SKM-1 (cell line): ENCODE data around the gene RNF213.
"Not testable (repeated sequence)": the region's sequence is repeated elsewhere in the genome, so short reads cannot be mapped to it uniquely, and the experiment has no call there.

Experiments used
- DNase-seq: peaks from one replicate; lab custom pipeline; 2025; ENCODE audit not compliant: unreplicated experiment; lab: John Stamatoyannopoulos, UW

The RNF213 gene

DNA sequence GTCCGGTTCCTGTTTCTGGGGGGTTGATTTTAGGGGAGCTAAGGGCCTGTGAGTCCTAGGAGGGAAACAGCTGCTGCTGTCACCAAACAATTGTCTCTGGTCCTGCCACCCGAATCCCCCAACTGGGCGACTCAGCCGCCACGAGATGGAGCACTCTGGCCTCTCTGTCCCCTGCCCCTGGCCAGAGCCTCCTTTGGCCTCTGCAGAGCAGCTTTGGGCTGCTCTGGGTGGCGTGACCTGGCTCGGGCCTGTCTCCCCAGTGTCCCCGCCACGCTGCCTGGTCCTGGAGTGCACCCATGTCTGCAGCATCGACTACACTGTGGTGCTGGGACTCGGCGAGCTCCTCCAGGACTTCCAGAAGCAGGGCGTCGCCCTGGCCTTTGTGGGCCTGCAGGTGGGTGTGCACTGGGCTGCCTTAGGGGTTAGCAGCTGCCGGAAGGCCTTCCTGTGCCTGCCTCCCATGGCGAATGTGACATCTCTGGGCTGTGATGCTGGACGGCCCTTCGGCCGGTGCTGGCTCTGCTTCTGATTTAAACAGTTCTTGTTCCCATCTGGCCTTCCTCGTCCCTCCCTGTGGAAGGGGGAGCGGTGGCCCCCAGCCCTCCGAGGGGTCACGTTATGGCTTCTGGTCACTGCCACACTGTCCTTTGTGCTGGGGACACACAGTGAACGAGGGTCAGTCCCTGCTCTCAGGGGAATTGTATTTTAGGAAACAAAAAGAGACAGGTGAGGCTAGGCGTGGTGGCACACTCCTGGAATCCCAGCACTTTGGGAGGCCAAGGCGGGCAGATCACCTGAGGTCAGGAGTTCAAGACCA, 11.6 kb upstream of the RNF213 start:
- no peak for DNase-seq

DNA sequence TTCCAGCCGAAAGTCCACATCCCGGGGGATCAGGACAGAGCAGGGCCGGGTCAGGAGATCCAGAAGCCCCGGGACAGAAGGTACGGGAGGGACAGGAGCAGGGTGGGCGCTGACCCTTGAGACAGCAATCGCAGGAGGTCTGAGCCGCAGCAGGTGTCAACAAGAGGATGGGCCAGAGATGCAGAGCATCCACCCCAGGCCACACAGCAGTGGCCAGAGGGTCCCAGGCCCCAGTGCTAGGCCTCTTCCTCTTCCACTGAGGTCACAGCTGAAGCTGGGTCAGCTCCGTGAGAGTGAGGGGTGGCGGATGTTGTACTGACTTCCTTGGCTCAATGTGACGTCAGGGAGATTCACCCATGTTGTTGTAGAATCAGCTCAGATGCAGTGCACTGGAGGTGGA, 8.7 kb upstream of the RNF213 start:
- no peak for DNase-seq

- DNase-seq: no peak
These were observed 7.8 kb upstream of the RNF213 start for GRCh38 chr17:80252871-80253270.

- DNase-seq: no peak
These were observed 6.8 kb upstream of the RNF213 start for GRCh38 chr17:80253631-80254395.

DNA sequence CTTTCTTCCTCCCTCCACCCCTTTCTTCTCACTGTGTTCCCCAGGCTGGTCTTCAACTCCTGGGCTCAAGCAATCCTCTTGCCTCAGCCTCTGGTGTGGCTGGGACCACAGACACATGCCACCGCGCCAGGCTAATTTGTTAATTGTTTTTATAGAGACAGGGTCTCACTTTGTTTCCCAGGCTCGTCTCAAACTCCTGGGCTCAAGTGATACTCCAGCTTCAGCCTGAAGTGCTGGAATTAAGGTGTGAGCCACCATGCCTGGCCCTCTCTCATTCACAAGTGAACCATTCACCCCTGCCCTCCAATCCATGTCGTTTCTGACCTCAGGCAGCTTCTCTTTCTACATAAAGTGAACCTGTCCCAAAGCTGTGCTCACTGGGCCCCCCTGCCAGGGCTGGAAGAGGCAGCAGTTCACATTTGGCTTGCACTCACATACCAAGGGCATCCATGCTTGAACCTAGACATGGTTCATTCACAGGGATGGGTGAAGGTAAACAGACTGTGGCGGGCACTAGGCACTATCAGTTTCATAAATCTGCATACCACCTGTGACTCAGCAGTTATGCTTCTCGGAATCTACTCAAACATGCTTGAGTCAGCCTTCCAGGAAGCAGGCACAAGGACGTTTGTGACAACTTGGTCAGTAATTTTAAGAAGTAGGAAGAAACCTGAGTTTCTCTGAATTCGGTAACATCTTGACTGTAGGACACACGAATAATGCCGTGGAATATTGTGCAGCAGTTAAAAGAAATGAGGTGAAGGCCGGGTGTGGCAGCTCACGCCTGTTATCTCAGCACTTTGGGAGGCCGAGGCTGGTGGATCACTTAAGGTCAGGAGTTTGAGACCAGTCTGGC, 6.0 kb upstream of the RNF213 start:
- no peak for DNase-seq

DNA sequence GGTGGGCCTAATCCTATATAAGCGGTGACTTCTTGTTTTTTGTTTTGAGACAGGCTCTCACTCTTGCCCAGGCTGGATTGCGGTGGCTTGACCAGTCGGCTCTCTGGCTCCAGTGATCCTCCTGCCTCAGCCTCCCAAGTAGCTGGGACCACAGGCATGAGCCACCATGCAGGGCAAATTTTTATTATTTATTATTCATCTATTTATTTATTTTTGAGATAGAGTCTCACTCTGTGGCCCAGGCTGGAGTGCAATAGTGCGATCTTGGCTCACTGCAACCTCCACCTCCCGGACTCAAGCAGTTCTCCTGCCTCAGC, 4.7 kb upstream of the RNF213 start:
- DNase-seq: no peak

GRCh38 chr17:80257716-80258213, 2.9 kb upstream of the RNF213 start:
- DNase-seq: no peak

DNA sequence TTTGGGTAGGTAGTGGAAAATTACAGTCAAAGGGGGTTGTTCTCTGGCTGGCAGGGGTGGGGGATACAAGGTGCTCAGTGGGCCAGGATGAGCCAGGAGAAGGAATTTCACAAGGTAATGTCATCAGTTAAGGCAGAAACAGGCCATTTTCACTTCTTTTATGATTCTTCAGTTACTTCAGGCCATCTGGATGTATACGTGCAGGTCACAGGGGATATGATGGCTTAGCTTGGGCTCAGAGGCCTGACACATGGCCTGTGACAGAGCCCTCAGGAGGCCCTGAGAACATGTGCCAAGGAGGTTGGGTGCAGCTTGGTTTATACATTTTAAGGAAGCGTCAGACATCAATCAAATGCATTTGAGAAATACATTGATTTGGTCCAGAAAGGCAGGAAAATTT, 2.4 kb upstream of the RNF213 start:
- not testable (repeated sequence) for DNase-seq

DNA sequence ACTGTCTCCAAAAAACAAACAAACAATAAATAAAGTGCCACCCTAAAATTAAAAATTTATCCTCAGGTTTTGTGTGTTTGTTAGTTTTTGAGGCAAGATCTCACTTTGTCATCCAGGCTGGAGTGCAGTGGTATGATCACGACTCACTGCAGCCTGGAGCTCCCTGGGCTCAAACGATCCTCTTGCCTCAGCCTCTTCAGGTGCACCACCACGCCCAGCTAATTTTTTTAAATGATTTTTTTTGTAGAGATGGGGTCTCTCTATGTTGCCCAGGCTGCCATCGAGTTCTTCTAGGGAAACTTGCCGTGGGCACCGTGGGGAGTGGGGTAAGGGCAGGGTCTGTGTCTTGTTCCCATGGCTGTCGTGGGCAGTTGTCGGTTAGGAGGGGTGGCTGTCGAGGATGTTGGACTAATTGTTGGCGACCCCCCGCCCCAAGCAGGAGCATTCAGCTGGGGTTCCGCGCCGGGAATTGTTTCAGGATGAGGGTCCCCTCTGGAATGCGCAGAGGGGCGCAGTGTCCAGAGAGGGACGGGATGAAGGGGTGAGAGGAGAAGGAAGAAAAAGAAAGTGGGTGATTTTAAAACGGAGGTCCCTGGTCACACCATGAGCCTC, 1.1 kb upstream of the RNF213 start:
- no peak for DNase-seq

DNA sequence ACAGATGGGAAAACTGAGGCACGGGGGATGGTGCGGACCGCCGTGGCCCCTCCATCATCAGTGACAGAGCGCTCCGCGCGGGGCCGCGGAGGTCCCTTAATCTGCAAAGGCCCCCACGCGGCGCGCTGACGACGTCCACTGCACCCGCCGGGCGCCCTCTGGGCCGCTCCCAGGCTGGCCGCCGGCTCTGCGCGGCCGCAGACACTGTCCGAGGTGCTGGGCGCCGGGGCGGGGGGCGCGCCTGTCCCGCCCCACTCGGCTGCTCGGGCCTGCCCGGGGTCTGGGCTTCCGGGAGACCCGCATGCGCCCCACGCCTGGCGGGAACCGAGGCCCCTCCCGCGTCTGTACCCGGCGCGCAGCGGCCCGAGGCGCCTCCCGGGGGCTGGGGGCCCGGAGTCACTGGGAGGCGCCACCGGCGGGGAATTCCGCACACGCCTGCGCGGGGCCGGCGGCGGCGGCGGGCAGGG, 550 bp upstream of the RNF213 start:
- no peak for DNase-seq

DNA sequence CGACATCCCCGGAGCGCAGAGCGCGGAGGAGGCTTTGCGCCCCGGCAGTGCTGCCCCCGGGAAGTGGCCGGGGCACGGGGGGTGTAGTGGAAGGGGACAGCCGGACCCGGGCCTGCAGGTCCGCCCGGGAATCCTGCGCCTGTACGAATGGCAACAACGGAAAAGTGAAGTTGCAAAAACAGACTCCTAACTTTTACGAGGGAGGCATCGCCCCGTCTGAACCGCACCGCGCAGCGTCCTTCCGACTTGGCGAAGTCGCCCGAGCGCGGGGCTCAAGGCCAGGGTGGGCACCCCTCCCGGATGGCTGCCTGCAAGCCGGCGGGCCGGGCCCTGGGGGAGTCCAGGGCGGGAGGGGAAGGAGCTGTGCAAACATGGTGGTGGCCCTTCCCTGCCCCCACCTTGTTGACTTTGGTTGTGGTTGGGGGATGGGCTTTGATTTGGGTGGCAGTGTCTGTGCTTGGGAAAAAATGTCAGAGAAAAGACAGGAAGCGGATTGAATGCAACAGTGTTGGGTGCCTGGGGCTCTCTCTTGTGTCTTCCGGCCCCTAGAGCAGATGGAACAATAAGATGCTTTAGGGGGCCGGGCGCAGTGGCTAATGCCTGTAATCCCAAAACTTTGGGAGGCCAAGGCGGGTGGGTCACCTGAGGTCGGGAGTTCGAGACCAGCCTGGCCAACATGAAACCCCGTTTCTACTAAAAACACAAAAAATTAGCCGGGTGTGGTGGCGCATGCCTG, 675 bp downstream of the RNF213 start:
- no peak for DNase-seq

GRCh38 chr17:80261895-80262279, 1.2 kb downstream of the RNF213 start:
- DNase-seq: no peak

GRCh38 chr17:80262291-80262690, 1.6 kb downstream of the RNF213 start:
- DNase-seq: no peak

- no peak for DNase-seq
These were observed 2.2 kb downstream of the RNF213 start for GRCh38 chr17:80262775-80263244.

GRCh38 chr17:80263253-80264204, 2.9 kb downstream of the RNF213 start:
- no peak for DNase-seq

DNA sequence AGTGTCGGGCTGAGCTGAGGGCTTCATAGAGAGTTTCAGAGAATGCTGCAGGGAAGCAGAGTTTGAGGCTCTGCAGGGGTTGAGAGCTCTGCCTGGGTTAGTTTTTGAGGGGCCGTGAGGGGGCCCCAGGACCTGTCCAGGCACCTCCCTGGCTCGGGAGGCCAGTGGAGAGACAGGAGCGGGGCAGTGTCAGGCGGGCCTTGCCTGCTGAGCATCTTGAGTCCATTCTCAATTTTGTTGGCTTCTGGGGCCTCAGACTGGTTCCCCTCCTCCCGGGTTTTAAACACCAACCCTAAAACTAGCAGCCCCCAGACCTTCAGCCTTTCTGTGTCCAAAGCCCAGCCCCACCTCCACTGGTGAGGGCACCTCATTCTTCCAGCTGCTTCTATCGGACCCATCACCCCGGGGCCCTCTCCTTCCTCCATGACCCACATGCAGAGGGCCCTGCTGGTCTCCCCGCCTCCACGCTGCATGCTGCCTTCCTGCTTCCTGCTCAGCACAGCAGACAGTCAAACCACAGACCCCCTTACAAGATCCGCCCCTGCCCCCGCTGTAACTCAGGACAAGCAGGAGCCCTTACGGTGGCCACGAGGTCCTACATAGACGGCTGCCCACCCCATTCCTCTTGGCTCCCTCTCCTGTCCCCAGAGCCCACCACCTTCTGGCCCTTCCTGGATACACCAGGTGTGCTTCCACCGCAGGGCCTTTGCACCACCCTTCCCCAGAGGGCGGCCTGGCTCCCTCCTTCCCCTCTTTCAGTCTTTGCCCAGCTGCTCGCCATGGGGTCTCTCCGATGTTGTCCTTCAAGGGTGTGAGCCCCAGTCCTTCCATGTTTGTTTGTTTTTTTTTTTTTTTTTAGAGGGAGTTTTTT, 3.8 kb downstream of the RNF213 start:
- DNase-seq: no peak

DNA sequence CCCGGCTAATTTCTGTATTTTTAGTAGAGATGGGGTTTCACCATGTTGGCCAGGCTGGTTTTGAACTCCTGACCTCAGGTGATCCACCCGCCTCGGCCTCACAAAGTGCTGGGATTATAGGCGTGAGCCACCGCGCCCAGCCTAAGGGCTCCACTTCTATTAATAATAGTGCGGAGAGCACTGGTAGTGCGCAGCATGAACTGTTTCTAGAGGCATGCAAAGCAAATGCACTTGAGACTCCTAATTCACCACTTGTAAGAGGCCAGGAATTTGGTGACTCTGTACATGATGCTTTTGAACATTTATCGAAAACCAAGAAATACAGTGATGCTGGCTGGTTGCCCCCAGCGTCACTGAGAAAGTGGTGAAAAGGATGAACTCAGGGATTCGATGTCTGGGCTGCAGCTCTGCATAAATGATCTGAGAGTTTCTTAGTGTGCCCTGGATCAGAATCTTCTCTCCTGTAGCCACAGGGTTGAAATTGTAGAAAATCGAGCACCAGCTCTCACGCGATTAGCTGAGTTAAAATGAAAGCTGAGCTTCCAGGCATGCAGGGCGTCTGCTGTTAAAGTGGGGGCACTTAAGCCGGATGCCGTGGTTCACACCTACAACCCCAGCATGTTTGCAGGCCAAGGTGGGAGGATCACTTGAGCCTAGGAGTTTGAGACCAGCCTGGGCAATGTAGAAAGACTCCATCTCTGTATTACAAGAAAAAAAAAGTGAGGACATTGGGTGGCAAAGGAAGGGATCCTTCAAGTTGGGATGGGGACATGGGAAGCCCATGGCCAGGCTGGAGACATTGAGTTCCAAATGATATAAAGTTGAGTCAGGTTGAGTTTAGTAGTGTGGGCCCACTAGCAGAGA, 4.8 kb downstream of the RNF213 start:
- no peak for DNase-seq
